ENCODE data around the gene RAB5B.
"Not testable (repeated sequence)": the region's sequence is repeated elsewhere in the genome, so short reads cannot be mapped to it uniquely, and the experiment has no call there.

GRCh38 chr12:55985976-55986375, 12.1 kb downstream of the RAB5B start:
- TF ChIP-seq CTCF, EP300, POLR2A (IDR thresholded peaks at IDR 0.05): not testable (repeated sequence)

Data from ovary (tissue), 3 donors.